GM15510 (cell line): Measurements from ENCODE around the gene AATK.

Source experiments
- POLR2A ChIP-seq: IDR thresholded peaks from 3 replicates; pipeline ENCODE4 v1.6.1; 2011; ENCODE audit warnings: borderline replicate concordance; ENCODE audit not compliant: insufficient read length; ENCODE audit errors: extremely low read depth

The AATK gene

DNA sequence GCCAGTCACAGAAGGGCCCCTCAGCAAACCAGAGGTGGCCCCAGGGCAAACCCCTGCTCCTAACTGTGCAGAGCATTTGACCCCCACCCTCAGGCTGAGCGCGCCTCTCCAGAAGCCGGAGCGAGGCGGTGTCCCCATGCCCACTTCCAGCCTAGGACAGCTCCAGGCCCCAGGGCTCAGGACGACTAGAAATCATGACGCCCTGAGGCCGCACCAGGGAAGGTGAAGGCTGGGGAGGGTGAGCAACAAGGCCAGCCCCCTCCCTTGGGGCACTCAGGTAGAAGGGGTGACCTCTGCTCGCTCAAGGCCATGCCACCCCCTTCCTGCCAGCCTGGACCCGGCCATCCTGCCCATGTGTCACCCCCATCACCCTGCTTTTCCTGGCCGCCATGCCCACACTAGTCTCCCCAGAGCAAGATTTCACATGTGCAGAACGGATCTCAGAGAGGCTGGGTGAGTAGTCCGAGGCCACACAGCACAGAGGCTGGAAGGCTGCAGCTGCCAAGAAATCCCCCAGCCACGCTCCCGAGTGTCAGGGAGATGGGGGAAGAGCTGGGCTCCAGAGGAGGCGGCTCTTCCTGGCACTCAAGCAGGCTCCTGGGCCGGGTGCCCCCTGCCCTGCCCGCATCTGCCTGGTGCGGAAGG lies 2.8 kb downstream of the AATK start:
- TF ChIP-seq POLR2A, result no peak

DNA sequence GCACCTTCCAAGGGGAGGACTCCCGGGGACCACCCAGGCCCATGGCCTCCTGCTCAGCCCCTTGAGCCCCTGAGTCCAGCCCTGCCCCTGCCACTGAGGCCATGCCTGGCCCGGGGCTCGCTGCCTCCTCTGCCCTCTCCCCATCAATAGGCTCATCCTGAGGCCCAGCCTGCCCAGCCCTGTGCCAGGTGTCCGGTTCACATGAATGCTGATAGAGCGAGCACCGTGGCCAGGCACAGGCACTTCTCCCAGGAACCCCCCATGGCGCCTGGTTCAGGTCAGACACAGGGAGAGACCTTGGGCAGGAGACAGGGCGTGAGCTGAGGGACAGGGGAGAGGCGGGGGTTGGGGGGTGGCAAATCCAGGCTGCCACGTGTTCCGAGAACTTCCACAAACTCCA lies 3.5 kb downstream of the AATK start:
- TF ChIP-seq POLR2A, result no peak

DNA sequence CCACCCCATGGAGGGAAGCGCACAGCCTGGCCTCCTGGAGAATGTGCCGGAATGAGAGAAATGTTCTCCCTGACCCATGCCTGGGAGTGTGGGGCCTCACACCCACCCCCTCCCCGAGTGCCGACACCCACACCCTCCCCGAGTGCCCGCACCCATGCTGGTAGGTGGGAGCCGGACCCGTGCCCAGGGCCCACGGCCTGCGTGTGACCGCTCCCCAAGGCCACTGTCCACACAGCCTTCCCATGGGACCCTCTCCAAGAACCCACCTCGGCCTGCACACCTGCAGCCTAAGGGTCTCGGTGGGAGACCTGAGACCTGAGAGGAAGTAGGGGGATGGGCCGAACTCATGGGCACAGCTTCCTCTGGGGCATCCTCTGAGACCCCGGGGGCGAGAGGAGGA lies 4.0 kb downstream of the AATK start:
- TF ChIP-seq POLR2A, result no peak

DNA sequence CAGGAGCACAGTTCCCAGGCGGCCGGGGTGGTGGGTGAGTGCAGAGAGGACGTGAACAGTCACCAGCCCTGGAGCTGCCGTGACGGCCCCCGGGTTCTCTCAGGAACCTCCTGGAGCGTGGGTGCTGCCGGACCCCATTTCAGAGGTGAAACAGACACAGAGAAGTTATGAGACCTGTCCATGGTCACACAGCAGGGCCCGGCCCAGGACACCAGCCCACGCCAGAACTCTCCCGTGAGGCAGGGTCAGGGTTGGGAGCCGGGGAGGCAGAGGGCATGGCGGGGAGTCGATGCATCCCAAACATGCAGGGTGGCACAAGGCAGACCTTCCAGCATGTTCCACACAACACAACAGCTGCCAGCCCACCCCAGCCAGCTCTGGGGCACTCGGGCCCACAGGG lies 4.5 kb downstream of the AATK start:
- no peak for TF ChIP-seq POLR2A

DNA sequence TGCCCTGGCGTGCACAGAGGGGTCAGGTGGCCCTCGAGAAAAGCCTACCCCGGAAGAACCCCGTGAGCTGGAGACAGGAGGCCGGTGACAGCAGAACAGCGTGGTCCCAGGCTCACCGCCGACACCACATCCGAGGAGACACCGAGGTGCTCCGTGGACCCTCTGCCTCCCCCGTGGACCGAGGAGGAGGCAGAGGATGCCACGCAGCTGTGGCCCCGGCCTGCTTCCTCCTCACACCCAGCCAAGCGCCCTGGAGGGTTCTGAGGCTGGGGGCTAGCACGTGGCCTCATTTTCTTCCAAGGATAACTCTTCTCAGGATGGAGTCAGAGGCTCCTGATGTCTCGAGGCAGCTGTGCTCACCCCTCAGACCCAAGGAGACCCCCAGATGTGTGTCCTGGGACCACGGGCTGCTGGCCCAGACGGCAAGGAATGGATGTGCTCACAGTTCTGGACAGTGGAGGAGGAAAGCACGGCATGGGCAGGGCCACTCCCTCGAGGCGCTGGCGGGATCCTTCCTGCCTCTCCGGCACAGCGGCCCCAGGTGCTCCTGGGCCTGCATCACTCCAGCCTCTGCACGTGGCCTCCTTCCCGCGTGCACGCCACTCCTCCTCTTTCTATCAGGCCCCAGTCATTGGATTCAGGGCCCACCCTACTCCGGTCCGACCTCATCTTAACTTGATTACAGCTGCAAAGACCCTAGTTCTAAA lies 5.1 kb downstream of the AATK start:
- no peak for TF ChIP-seq POLR2A

DNA sequence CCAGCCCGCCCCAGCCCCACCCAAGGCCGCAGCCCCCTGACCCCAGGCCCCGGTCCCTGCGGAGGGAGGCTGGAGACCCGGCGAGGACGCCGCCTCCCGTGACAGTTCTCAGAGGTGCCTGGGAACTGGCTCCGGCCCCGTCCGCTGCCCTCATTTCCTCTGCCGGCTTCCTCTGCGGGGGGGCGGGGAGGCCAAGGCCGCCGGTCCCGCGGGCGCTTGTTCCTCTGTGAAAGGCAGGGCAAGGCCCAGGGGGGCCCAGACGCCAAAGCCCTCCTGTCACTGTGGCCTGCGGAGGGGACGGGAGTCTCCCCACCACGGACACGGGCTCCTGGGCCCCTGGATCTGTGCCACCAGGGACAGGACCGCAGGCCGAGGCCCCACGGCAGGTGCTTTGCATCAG lies 5.7 kb downstream of the AATK start:
- no peak for TF ChIP-seq POLR2A

GRCh38 chr17:81159611-81160265 lies 6.3 kb downstream of the AATK start:
- no peak for TF ChIP-seq POLR2A

- no peak for TF ChIP-seq POLR2A
Measured at GRCh38 chr17:81158688-81159590, 7.1 kb downstream of the AATK start.

DNA sequence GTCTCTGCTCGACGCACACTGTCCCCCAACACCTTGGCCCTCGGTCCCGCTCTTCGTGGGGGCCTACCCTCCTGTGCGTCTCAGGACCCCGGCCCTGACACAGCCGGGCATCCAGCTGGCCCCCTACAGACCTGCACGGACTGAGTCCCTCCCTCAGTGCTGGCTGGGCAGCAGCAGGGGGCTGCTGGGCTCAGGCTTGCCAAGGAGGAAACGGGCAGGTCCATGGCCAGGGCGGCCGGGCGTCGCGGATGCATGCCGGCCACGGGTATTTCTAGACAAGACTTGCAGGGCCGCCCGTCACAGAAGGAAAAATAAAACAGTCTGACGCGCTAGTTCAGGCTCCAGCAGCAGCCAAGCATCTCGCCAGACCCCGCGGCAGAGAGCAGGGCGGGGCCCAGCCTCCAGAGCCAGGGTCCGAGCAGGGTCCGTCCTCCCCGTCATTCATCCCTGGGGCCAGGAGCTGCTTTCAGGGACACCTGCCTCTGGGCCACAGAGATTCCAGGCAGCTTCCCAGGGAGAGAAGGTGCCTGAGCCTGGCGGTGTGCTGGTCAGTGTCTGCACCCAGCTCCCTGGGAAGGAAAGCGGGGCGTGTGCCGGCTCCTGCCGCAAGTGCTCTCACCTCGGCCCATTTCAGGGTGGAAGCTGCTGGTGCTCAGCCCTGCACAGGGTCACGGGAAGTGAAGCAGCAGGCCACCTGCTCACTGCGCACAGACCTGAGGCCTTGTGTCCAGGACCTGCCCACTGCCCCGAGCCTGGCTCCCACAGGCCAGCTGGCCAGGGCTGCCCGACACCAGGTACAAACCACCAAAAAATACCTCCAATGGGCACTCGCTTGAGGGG lies 8.0 kb downstream of the AATK start:
- no peak for TF ChIP-seq POLR2A

- no peak for TF ChIP-seq POLR2A
Measured at GRCh38 chr17:81156866-81157805, 8.9 kb downstream of the AATK start.

DNA sequence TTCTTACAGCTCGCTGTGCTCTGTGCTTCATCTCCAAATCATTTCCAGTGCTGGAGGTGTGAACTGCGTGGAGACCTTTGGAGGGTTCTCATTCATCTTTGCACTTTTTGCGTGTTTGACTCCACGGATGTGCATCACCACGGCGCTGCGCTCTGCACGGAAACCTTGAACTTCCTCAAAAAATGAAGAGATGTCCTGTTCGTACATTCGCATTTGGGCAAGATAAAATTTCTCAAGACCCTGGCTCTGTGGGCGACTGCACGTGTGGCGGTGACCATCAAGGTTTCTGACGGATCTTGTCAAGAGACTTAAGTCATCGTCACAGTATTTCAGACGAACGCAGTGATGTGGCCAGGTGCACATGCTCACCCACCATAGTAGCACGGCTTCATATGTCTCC lies 11.1 kb downstream of the AATK start:
- TF ChIP-seq POLR2A, result no peak

GRCh38 chr17:81153340-81153803 lies 12.6 kb downstream of the AATK start:
- no peak for TF ChIP-seq POLR2A

GRCh38 chr17:81152288-81152828 lies 13.7 kb downstream of the AATK start:
- no peak for TF ChIP-seq POLR2A
